GM19463 (cell line): ENCODE results near the gene TFF3.

Experiments
- ATAC-seq: cut with Tn5 transposase; IDR thresholded peaks from one replicate; pipeline ENCODE4 v1.9.1; 2021; ENCODE audit warnings: mild to moderate bottlenecking, moderate library complexity; ENCODE audit not compliant: unreplicated experiment

TFF3 gene

GRCh38 chr21:42321845-42322244, 6.6 kb upstream of the TFF3 start:
- ATAC-seq = no peak

GRCh38 chr21:42321231-42321630, 6.0 kb upstream of the TFF3 start:
- no peak for ATAC-seq

DNA sequence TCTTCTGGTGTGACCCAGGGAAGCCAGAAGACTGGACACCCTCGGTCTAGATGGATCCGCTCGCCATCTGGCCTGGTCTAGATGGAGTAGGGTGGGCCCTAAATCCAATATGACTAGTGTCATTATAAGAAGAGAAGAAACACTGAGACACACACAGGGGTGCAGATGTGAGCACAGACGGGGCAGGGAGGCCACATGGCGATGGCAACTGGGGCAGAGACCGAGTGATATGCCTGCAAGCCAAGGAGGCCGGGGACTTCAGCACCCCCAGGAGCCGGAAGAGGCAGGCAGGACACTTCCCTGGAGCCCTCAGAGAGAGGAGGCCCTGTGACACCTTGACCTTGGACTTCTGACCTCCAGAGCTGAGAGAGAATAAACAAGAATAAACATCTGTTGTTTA, 5.6 kb upstream of the TFF3 start:
- no peak for ATAC-seq

GRCh38 chr21:42319851-42320572, 4.8 kb upstream of the TFF3 start:
- ATAC-seq = no peak

DNA sequence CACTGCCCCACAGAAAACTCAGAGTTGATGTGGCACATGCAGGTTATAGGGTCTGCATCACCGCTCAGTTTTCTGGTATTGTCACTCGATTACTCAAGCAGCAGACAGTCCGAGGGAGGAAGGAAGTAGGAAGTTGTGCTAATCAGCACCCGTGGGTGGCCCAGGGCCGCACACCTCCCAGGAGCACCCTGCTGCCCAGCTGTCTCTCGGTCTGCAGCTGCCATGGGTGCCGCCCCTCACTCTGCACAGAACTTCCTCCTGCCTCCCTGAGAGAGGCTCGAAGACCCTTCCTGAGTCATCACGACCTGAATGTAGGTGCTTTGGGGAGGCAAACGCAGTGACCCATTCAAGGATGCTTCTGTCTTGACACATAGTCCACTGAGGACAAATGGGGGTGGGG, 4.2 kb upstream of the TFF3 start:
- ATAC-seq = no peak

DNA sequence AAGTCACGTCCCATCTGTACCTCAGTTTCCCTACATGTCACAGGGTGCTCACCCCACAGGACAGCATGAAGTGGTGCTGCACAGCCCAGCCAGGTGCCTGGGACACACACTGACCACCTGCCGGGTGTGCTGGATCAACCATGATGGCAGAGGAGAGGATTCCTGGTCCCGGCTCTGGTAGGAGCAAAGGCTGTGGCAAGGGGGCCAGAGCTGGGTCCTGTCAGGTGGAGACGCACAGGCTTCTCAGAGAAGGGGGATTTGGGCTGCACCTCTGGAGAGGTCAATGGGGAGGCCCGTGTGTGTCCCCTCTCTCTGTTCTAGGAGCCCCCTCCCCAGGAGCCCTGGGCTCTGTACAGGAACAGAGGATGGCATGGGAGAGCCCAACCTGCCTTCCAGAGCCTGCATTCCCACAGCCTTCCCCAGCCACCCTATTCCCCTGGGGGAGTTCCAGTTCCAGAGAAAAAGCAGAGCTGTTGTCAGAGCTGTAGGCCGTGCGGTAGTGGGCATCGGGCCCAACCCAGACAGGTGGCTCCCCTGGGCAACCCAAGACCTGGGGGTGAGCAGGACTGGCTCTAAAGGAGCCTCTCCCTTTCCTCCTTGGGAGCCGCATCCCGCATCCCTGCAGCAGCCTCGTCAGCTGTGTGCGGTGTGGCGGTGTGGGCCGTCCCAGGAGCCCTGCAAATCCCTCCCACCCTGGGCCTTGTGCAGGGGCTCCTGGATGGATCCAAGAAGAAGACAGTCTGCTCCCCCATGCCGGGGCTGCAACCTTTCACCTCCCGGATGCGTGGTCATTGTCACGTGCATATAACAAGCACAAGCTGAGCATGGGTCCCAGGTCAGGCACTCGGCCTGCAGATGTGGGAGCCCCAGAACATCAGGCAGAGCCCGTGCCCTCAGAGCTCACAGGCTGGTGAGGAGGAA, 2.9 kb upstream of the TFF3 start:
- ATAC-seq = no peak

DNA sequence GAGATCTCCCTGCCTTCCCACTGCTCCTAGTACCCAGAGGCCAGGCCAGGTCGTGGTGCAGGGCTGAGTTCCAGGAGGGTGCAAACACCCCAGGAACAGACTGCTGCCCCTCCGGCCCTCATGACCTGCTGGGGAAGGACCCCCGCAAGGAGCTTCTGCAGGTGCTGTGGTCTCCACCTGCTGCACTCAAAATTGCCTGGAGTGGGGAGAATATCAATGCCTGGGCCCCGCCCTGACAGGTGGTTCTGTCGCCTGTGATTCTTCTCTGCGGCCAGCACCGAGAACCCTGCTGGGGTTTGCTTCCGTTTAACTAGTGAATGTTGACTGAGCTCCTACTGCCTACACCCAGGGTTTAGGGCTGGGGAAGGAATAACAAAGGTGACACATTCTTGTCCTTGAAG, 2.1 kb upstream of the TFF3 start:
- no peak for ATAC-seq

DNA sequence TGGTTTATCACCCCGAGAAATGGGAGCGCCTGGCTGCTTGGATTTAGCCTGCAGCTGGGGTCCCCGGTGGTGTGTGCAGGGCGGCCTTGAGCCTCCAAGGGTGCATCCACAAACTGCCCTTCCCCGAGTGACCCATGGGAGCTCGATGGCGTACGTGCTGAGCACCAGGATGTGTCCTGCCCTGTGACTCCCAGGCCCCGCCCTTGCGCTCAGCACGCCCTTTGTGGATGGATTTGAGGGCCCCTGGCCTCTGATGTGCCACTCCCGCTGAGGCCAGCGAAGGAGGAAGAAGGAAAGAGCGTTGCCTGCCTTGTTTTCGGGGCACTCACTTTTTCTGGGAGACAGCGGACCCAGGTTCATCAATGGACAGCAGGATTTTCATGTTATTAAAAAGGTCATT, 1.7 kb upstream of the TFF3 start:
- no peak for ATAC-seq

- no peak for ATAC-seq
Measured at GRCh38 chr21:42314616-42315295, 453 bp downstream of the TFF3 start.

GRCh38 chr21:42313501-42313969, 1.7 kb downstream of the TFF3 start:
- ATAC-seq = no peak

DNA sequence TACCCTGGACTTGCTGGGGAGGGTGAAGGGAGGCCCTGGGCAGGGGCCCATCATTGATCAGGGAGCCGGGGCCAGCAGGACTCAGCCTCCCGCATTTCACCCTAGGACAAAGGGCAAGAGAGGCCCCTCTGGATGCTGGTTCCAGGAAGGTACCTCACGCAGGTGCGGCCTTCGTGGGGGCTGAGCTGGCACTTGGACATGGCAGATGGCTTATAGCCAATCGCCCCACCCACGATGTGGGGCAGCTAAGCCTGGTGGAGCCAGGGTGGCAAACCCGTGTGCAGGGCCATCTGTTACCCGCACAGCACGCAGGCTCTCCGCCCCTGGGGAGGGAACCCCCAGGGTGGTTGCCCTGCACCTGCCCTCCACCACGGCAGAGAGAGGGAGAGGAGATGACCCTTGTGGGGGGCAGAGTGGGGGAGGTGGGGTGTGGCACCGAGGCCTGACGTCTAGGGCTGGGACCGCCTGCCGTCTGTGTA, 2.5 kb downstream of the TFF3 start:
- ATAC-seq = no peak

- ATAC-seq = no peak
Measured at GRCh38 chr21:42311816-42312625, 3.2 kb downstream of the TFF3 start.

DNA sequence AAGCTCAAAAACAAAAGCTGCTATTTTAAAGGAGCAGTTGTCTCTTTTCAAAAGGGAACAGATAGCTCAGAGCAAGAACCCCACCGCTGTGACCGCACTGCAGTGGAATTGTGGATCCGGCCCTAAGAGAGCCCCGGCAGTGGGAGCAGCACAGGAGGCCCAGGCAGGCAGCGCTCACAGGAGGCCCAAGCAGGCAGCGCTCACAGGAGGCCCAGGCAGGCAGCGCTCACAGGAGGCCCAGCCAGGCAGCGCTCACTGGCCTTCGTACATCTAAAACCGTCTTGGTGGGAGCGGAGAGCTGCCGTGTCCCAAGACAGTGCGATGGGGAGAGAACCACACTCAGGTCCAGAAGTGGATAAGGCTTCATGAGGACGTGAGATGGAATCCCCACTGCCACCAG, 4.0 kb downstream of the TFF3 start:
- ATAC-seq = no peak

DNA sequence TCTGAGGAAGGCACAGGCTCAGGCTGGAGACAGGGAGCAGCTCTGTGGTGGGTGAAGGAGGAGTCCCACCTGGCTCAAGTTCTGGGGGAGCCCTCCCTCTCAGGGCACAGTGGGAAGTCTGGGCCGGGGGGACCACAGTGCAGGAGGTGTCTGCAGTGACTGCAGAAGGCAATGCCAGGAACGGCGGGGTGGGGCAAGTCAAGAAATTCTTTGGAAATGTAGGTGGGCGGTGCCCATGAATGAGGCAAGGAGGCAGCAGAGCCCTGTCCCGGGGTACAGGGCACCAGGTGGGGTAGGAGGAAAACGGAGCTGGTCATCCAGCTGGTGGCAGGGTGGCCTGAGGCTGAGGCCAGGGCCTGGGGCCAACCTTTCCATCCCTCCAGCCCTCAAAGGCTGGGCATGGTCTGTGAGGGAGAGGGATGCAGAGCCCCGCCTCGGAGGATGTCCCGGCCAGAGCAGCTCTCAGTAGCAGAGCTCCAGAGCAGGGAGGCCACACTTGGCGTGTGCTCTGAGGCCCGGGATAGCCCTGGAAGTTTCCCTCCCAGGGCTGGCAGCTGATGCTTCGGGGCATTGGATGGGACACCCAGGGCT, 4.7 kb downstream of the TFF3 start:
- ATAC-seq = no peak

GRCh38 chr21:42309753-42310213, 5.4 kb downstream of the TFF3 start:
- no peak for ATAC-seq

GRCh38 chr21:42308914-42309752, 6.1 kb downstream of the TFF3 start:
- no peak for ATAC-seq

- ATAC-seq = no peak
Measured at GRCh38 chr21:42308161-42308913, 6.9 kb downstream of the TFF3 start.

GRCh38 chr21:42307106-42307505, 8.1 kb downstream of the TFF3 start:
- ATAC-seq = no peak
